Lower leg skin (tissue), 3 donors: Measurements from ENCODE around the gene SARM1.

Experiments used
- POLR2A ChIP-seq, 2 donors: fragments of 450-650 bp; IDR thresholded peaks; one replicate each; pipeline ENCODE4 v1.6.1; 2016 to 2017; ENCODE audit warnings: antibody characterized with exemption in 2 of 2, mild to moderate bottlenecking in 1 of 2, moderate library complexity in 1 of 2
- TF ChIP-seq, protein P1 (sequence below), 3 donors: fragments of 450-650 bp; IDR thresholded peaks; one replicate each; pipeline ENCODE4 v1.5.1; 2016; ENCODE audit warnings: antibody characterized with exemption in 3 of 3, mild to moderate bottlenecking in 3 of 3, moderate library complexity in 2 of 3

DNA sequence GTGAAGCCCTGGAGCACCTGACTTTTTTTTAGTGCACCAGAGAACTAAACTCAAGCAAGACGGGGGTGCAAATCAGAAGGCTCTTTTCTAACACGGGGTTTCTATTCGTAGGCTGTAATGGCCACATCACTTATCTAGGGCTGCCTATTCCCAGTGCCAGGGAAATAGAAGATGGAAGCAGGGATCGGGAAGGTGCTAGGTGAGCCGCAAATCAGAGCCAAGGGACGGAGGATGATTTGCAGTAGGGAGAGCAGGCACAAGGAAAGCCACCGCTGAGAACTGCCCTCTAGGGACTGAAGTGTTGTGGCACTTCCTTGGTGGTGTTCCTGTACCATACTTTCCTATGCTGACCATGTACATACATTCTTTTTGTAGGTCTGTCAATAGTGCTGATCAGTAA lies 42.3 kb downstream of the SARM1 start:
- TF ChIP-seq, protein P1, sequence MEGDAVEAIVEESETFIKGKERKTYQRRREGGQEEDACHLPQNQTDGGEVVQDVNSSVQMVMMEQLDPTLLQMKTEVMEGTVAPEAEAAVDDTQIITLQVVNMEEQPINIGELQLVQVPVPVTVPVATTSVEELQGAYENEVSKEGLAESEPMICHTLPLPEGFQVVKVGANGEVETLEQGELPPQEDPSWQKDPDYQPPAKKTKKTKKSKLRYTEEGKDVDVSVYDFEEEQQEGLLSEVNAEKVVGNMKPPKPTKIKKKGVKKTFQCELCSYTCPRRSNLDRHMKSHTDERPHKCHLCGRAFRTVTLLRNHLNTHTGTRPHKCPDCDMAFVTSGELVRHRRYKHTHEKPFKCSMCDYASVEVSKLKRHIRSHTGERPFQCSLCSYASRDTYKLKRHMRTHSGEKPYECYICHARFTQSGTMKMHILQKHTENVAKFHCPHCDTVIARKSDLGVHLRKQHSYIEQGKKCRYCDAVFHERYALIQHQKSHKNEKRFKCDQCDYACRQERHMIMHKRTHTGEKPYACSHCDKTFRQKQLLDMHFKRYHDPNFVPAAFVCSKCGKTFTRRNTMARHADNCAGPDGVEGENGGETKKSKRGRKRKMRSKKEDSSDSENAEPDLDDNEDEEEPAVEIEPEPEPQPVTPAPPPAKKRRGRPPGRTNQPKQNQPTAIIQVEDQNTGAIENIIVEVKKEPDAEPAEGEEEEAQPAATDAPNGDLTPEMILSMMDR (IDR thresholded peaks at IDR 0.05) = no peak
- TF ChIP-seq POLR2A (IDR thresholded peaks at IDR 0.05) = no peak
